ENCODE results near the gene LARGE1. TPM values are rescaled to one million over a fixed set of nuclear protein-coding genes. Genes with fewer than 3 reads are reported as not detected.

Gene LARGE1
- total RNA-seq, 1 donor from 2014 or later: 81.6 TPM

DNA sequence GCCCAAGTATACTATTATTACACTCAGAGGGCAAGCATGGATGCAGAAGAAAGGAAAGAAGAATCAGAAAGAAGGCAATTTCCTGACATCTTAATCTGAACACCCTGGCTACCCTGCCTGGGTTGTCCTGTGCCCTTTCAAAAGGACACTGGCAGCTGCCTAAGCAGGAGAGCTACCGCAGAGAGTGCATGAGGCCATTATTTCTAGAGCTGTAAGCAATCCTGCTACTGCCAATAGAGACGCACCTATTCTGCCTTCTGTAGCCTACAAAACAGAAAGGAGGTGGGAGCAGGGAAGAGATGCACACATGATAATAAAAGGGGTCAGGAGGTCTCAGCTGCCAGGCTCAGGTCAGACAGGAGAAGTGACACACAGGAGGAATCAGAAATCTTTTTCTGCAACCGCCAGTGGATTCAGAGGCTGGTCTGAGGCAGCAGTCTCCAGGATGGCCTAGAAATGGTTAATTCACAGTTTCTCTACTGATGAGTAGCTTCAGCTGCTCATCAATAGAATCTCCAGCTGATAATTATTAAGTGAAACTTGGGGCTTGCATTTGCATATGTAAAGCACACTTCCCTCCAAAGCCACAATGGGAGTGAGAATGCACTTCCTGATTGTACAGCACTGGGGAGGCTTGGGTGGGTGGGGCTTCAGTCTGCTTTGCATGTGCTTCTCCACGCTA lies 253.9 kb downstream of the LARGE1 start:
- no peak for DNase-seq (ENCODE audit: low spot score)

DNA sequence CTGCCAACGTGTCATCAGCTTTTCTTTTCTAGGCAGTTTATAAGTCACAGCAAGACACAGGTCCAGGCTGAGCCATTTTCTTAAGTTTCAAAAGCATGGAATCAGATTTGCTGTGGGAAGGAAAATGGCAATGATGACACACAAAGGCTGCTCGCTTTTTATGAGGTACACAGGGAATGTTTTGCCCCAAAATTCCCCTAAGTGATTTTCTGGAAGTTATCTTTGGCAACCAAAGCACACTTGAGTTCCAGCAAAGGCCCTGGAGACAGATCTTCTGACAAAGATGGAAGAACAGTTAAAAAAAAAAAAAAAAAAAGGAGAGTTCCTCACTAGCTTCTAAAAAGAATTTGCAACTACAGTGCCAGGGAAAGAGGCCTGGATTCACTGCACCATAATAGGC lies 260.8 kb downstream of the LARGE1 start:
- DNase-seq (ENCODE audit: low spot score): peak; percentile 57

GRCh38 chr22:33658775-33659174 lies 261.5 kb downstream of the LARGE1 start:
- DNase-seq (ENCODE audit: low spot score): peak; percentile 50

- no peak for DNase-seq (ENCODE audit: low spot score)
Observed at GRCh38 chr22:33657670-33658069, 262.6 kb downstream of the LARGE1 start.

GRCh38 chr22:33656808-33657628 lies 263.3 kb downstream of the LARGE1 start:
- no peak for DNase-seq (ENCODE audit: low spot score)

GRCh38 chr22:33654173-33654895 lies 265.9 kb downstream of the LARGE1 start:
- no peak for DNase-seq (ENCODE audit: low spot score)

GRCh38 chr22:33653532-33654063 lies 266.7 kb downstream of the LARGE1 start:
- no peak for DNase-seq (ENCODE audit: low spot score)

- DNase-seq (ENCODE audit: low spot score): no peak
Observed at GRCh38 chr22:33652615-33653014, 267.7 kb downstream of the LARGE1 start.

GRCh38 chr22:33650244-33650643 lies 270.0 kb downstream of the LARGE1 start:
- DNase-seq (ENCODE audit: low spot score): no peak

DNA sequence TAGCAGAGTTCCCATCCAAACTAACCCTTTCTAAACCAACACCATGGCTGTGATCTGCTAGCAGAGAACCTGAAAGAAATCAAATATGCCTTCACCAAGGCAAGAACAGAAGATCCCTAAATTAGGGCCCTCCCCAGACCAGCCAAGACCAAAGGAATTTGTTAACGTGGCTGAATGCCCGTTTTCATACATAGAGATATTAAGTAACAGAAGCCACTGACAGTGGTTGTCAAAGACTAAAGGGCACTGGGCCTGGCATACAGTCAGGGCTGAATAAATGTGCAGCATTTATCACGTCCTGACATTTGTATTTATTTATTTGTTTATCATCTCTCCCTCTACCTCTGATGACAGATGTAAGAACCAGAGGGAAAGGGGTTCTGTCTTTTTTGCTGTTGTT lies 271.8 kb downstream of the LARGE1 start:
- no peak for DNase-seq (ENCODE audit: low spot score)

DNA sequence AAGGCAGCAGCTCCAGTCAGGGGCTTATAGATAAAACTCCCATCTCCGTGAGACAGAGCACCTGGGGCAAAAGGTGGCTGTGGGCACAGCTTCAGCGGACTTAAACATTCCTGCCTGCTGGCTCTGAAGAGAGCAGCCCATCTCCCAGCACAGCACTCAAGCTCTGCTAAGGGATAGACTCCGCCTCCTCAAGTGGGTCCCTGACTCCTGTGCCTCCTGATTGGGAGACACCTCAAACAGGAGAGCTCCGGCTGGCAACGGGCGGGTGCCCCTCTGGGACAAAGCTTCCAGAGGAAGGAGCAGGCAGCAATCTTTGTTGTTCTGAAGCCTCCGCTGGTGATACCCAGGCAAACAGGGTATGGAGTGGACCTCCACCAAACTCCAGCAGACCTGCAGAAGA lies 279.4 kb downstream of the LARGE1 start:
- DNase-seq (ENCODE audit: low spot score): no peak

DNA sequence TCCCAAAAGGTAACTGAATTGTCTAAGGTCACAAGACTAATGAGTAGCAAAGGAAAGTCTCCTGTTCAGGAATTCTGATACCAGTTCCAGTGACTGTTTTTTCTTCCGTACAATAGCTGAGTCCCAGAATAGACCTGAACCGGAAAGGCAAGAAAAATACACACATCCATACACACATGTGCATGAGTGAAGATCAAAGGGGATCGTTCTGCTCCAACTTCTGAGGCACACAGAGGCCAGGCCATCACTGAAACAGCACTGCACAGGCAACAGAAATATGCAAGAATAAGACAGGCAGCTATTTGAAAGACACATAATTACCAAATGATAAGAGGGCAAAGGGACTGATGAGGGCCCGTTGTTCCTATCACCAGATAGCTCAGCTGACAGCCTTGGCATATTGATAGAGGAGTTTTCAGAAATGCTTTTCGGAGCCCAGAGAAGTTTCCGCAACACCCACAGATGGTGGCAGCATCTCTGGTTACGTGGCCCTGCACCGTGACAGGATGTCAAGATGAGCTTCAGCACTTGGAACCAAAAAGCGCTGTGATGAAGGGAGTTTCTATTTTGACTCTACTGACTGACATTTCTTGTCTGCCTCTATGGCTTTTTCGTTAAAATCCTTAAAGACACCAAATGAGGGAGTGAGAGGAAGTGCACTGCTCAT lies 280.6 kb downstream of the LARGE1 start:
- DNase-seq (ENCODE audit: low spot score): no peak

DNA sequence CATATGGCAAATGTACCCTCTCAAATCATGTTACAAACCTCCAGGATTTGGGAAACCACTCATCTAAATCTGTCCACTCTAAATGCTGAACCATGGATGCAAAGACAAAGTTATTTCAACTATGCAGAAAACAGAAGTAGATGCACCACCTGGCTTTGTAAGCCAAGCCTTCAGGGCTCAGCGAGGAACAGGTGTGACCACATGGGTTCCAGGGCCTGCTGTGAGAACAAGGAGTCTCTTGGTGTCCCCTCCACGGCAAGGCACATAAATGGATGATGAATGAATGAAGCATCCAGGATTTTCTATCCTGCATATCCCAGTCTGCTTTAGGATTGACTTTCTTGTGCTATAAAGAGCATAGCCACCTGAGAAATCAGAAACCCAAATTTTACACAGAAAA lies 284.5 kb downstream of the LARGE1 start:
- DNase-seq (ENCODE audit: low spot score): no peak

DNA sequence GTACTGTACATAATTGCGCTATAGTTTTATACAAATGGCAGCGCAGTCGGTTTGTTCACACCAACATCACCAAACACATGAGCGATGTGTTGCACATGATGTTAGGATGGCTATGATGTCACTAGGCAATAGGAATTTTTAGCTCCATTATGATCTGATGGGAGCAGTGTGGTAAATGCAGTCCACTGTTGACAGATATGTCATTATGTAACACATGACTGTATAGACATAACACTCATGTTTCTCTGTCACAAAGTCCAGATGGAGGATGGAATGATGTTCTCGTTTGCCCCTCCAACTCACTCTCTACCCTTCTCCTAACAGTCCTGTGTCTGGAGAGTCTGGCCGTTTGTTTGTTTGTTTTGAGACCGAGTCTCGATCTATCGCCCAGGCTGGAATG lies 288.5 kb downstream of the LARGE1 start:
- DNase-seq (ENCODE audit: low spot score): no peak

GRCh38 chr22:33625959-33626358 lies 294.3 kb downstream of the LARGE1 start:
- no peak for DNase-seq (ENCODE audit: low spot score)

GRCh38 chr22:33620085-33620484 lies 300.2 kb downstream of the LARGE1 start:
- no peak for DNase-seq (ENCODE audit: low spot score)

DNA sequence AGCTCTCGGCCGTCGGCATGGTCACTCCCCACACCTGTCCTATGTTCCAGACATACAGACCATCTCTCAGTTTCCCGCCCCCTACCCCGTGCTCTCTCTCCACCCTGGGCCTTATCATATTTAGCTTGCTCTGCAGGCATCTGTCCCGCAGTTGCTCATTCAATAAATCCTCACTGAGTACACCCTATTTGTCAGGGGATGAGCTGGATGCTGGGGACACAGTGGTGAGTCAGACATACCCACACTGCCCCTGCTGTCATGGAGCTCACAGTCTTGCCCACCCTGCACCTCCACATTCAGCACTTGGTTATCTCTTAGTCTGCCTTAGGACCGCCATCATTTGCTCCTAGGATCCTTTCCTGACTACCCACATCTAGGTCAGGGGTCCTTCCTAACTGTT lies 313.8 kb downstream of the LARGE1 start:
- no peak for DNase-seq (ENCODE audit: low spot score)

- no peak for DNase-seq (ENCODE audit: low spot score)
Observed at GRCh38 chr22:33605666-33606065, 314.6 kb downstream of the LARGE1 start.

DNA sequence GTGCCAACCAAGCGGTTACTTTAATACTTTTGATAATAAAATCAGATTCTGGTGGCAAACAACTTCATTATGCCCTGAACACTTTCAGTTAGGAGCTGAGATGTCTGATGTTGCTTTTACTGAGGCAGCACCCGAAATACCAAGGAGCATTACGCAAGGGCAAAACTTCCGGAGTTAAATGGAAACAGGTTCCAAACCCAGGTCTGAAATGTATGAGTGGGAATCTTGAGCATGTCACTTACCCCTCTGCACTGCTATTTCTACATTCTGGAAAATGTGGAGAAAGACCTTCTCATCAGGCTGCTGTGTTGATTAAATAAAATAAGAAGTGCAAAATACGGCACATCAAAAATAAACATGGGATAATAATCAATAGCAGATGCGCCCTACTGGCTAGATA lies 315.1 kb downstream of the LARGE1 start:
- DNase-seq (ENCODE audit: low spot score): no peak

- no peak for DNase-seq (ENCODE audit: low spot score)
Observed at GRCh38 chr22:33601062-33601461, 319.2 kb downstream of the LARGE1 start.

DNA sequence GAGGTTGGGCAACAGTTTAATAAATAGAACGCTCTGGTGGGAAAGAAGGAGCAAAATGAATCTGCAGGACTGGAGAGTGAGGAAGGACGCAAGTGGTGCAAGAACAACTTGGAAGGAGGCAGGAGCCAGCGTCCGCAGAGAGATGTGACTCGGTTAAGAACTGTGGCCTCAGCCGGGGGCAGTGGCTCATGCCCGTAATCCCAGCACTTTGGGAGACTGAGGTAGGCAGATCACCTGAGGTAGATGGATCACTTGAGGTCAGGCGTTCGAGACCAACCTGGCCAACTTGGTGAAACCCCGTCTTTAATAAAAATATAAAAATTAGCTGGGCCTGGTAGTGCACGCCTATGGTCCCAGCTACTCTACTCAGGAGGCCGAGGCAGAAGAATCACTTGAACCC lies 319.7 kb downstream of the LARGE1 start:
- DNase-seq (ENCODE audit: low spot score): no peak

DNA sequence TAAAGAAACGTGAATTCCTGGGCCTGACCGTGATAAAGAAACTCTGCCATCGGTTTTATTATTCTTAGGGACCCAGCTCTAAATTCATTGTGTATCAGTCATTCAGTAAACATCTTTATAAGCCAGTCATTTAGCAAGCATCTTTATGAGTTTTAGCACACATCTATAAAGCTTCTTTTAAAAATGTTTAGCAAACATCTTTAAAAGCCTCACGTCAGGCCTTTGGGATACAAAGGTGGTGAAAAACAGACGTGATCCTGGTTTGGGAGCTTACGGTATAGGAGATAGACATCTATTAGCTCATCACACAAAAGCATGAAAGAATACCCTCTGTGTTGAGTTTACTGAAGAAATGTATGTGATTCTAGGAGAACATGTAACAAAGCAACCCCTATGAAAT lies 320.2 kb downstream of the LARGE1 start:
- DNase-seq (ENCODE audit: low spot score): no peak

All from ureter (tissue), 1 donor.